Smooth muscle cell (in vitro differentiated cells): ENCODE results near the gene PTPN5. TPM values are rescaled to one million over a fixed set of nuclear protein-coding genes. Genes with fewer than 3 reads are reported as not detected.

Source experiments
- DNase-seq: peaks from one replicate; lab custom pipeline; 2025; ENCODE audit not compliant: unreplicated experiment; lab: John Stamatoyannopoulos, UW
- H2AFZ ChIP-seq: fragments of 200-600 bp; sonication (generic); 2 replicates; pipeline ENCODE4 v1.6.0; 2016; ENCODE audit warnings: antibody characterized with exemption, low read depth, mild to moderate bottlenecking
- H3F3A ChIP-seq: fragments of 200-600 bp; sonication (generic); 2 replicates; pipeline ENCODE4 v1.6.0; 2017; ENCODE audit warnings: antibody characterized with exemption, low read depth
- H3K27ac ChIP-seq: fragments of 200-600 bp; sonication (generic); 2 replicates; pipeline ENCODE4 v1.5.1; 2016; ENCODE audit warnings: low read depth, mild to moderate bottlenecking
- H3K27me3 ChIP-seq: fragments of 200-600 bp; sonication (generic); 2 replicates; pipeline ENCODE4 v1.6.1; 2016; ENCODE audit warnings: low read depth, mild to moderate bottlenecking
- H3K36me3 ChIP-seq: fragments of 200-600 bp; sonication (generic); 2 replicates; pipeline ENCODE4 v1.5.1; 2016; ENCODE audit warnings: low read depth
- H3K4me1 ChIP-seq: fragments of 200-600 bp; sonication (generic); 2 replicates; pipeline ENCODE4 v1.5.1; 2016; ENCODE audit warnings: low read depth
- H3K4me2 ChIP-seq: fragments of 200-600 bp; sonication (generic); 2 replicates; pipeline ENCODE4 v1.6.0; 2016; ENCODE audit warnings: mild to moderate bottlenecking
- H3K4me3 ChIP-seq: fragments of 200-600 bp; sonication (generic); 2 replicates; pipeline ENCODE4 v1.5.1; 2016; ENCODE audit warnings: mild to moderate bottlenecking
- H3K79me2 ChIP-seq: fragments of 200-600 bp; sonication (generic); 2 replicates; pipeline ENCODE4 v1.6.0; 2016; ENCODE audit warnings: low read depth, mild to moderate bottlenecking
- H3K9ac ChIP-seq: fragments of 200-600 bp; sonication (generic); 2 replicates; pipeline ENCODE4 v1.6.0; 2016; ENCODE audit warnings: low read depth
- H3K9me3 ChIP-seq: fragments of 200-600 bp; sonication (generic); replicated peaks from 2 replicates; pipeline ENCODE4 v1.5.1; 2016; ENCODE audit warnings: low read depth
- H4K20me1 ChIP-seq: fragments of 200-600 bp; sonication (generic); 2 replicates; pipeline ENCODE4 v1.6.0; 2016; ENCODE audit warnings: low read depth
- WGBS: methylation state at CpG from one replicate; pipeline ENCODE4 v1.1.7; 2016; ENCODE audit warnings: low lambda C conversion rate; 5-methylcytosine and 5-hydroxymethylcytosine counted together
- polyA plus RNA-seq: library from polyadenylated mRNA; unstranded; fragments of >200 nt; fragmentation: Nextera tagmentation; extraction: Ambion mirVana; gene quantifications from 2 replicates; pipeline ENCODE4 v1.2.1, GENCODE V29; 2016
- total RNA-seq: library from RNA; depleted of rRNA; stranded (reverse); fragments of >200 nt; gene quantifications from 2 replicates; pipeline ENCODE4 v1.2.3, GENCODE V29; 2014
- TF ChIP-seq, protein P1 (sequence below): fragments of 200-600 bp; sonication (generic); IDR thresholded peaks from 2 replicates; pipeline ENCODE4 v1.5.1; 2017; ENCODE audit warnings: borderline replicate concordance, mild to moderate bottlenecking, antibody characterized with exemption; ENCODE audit not compliant: insufficient read depth, poor library complexity, severe bottlenecking

The PTPN5 gene
- total and polyA plus RNA-seq, 2 experiments from 2014 or later = not detected

- Histone ChIP-seq H3K4me3 (no peak overlapping the region), H3K36me3 (no peaks in the 10 kb centered on the region), H3K4me2 (no peak overlapping the region), H3K27me3 (peaks cover 27% of the 10 kb centered on the region), H3K9me3 (no peaks in the 10 kb centered on the region), H3K79me2 (no peaks in the 10 kb centered on the region), H3K27ac (no peak overlapping the region), H3K4me1 (no peaks in the 10 kb centered on the region), H2AFZ (no peak overlapping the region), H4K20me1 (no peaks in the 10 kb centered on the region), H3K9ac (no peak overlapping the region), H3F3A (no peaks in the 10 kb centered on the region)
- TF ChIP-seq, protein P1, sequence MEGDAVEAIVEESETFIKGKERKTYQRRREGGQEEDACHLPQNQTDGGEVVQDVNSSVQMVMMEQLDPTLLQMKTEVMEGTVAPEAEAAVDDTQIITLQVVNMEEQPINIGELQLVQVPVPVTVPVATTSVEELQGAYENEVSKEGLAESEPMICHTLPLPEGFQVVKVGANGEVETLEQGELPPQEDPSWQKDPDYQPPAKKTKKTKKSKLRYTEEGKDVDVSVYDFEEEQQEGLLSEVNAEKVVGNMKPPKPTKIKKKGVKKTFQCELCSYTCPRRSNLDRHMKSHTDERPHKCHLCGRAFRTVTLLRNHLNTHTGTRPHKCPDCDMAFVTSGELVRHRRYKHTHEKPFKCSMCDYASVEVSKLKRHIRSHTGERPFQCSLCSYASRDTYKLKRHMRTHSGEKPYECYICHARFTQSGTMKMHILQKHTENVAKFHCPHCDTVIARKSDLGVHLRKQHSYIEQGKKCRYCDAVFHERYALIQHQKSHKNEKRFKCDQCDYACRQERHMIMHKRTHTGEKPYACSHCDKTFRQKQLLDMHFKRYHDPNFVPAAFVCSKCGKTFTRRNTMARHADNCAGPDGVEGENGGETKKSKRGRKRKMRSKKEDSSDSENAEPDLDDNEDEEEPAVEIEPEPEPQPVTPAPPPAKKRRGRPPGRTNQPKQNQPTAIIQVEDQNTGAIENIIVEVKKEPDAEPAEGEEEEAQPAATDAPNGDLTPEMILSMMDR = no peak
- WGBS = 93% methylated on average over 12 of the region's 12 CpGs
- no peak for DNase-seq
Observed at GRCh38 chr11:18707811-18708340, 83.7 kb downstream of the PTPN5 start.

GRCh38 chr11:18706330-18707243 is 85.0 kb downstream of the PTPN5 start:
- Histone ChIP-seq H3K4me3 (no peak overlapping the region), H3K9me3 (no peaks in the 10 kb centered on the region), H4K20me1 (no peaks in the 10 kb centered on the region), H2AFZ (no peak overlapping the region), H3K4me2 (no peak overlapping the region), H3K27me3 (peaks cover 20% of the 10 kb centered on the region), H3K36me3 (no peaks in the 10 kb centered on the region), H3K27ac (no peak overlapping the region), H3K9ac (no peak overlapping the region), H3K79me2 (no peaks in the 10 kb centered on the region), H3F3A (no peaks in the 10 kb centered on the region), H3K4me1 (no peaks in the 10 kb centered on the region)
- TF ChIP-seq, protein P1 = no peak
- no peak for DNase-seq
- WGBS = 90% methylated on average over 30 of the region's 34 CpGs

GRCh38 chr11:18705651-18706281 is 85.8 kb downstream of the PTPN5 start:
- Histone ChIP-seq H3K79me2 (no peaks in the 10 kb centered on the region), H3K9me3 (no peaks in the 10 kb centered on the region), H3F3A (no peaks in the 10 kb centered on the region), H3K36me3 (no peaks in the 10 kb centered on the region), H3K4me3 (no peak overlapping the region), H3K27ac (no peak overlapping the region), H3K4me1 (no peaks in the 10 kb centered on the region), H3K9ac (no peak overlapping the region), H3K4me2 (no peak overlapping the region), H2AFZ (no peak overlapping the region), H4K20me1 (no peaks in the 10 kb centered on the region), H3K27me3 (peaks cover 15% of the 10 kb centered on the region)
- no peak for DNase-seq
- 95% methylated on average over 35 of the region's 46 CpGs for WGBS
- TF ChIP-seq, protein P1 = no peak
